Neural cell (in vitro differentiated cells): Measurements from ENCODE around the gene D2HGDH. TPM values are rescaled to one million over a fixed set of nuclear protein-coding genes. Genes with fewer than 3 reads are reported as not detected.

Experiments used
- H2AFZ ChIP-seq: fragments of 200-600, 300-800 bp; sonication (generic), shearing (Covaris generic); 2 replicates; pipeline ENCODE4 v1.6.0; 2014; ENCODE audit warnings: low read depth, mild to moderate bottlenecking, antibody characterized with exemption, low read length, moderate library complexity
- H3F3A ChIP-seq: fragments of 200-600 bp; shearing (Covaris generic); 2 replicates; pipeline ENCODE4 v1.6.1; 2016; ENCODE audit warnings: mild to moderate bottlenecking, moderate library complexity, mixed read lengths, antibody characterized with exemption, low read length; ENCODE audit not compliant: insufficient read depth, poor library complexity, severe bottlenecking
- H3K27ac ChIP-seq: fragments of 200-600, 300-800 bp; sonication (generic), shearing (Covaris generic); 2 replicates; pipeline ENCODE4 v1.5.1; 2014; ENCODE audit warnings: mild to moderate bottlenecking, low read length, moderate library complexity
- H3K27me3 ChIP-seq: fragments of 300-800, 200-600 bp; sonication (generic), shearing (Covaris generic); 2 replicates; pipeline ENCODE4 v1.6.0; 2014; ENCODE audit warnings: mild to moderate bottlenecking, low read depth, low read length, moderate library complexity; ENCODE audit not compliant: insufficient read depth
- H3K36me3 ChIP-seq: fragments of 300-800, 200-600 bp; sonication (generic), shearing (Covaris generic); 2 replicates; pipeline ENCODE4 v1.5.1; 2014; ENCODE audit warnings: mild to moderate bottlenecking, antibody characterized with exemption, low read length, moderate library complexity; ENCODE audit not compliant: insufficient read depth
- H3K4me2 ChIP-seq: fragments of 300-800, 200-600 bp; sonication (generic), shearing (Covaris generic); 2 replicates; pipeline ENCODE4 v1.6.0; 2014; ENCODE audit warnings: mild to moderate bottlenecking, low read length
- H3K4me3 ChIP-seq: fragments of 300-800, 200-600 bp; sonication (generic), shearing (Covaris generic); 2 replicates; pipeline ENCODE4 v1.5.1; 2014; ENCODE audit warnings: mild to moderate bottlenecking, low read length, moderate library complexity
- H3K79me2 ChIP-seq: fragments of 200-600 bp; shearing (Covaris generic); replicated peaks from 2 replicates; pipeline ENCODE4 v1.6.0; 2014; ENCODE audit warnings: mild to moderate bottlenecking, low read length, moderate library complexity; ENCODE audit not compliant: insufficient read depth
- H3K9ac ChIP-seq: fragments of 300-800, 200-600 bp; sonication (generic), shearing (Covaris generic); 2 replicates; pipeline ENCODE4 v1.6.1; 2016; ENCODE audit warnings: mild to moderate bottlenecking, low read length, mixed read lengths
- H3K9me2 ChIP-seq: fragments of 200-600 bp; shearing (Covaris generic); 2 replicates; pipeline ENCODE4 v1.6.1; 2016; ENCODE audit warnings: mild to moderate bottlenecking, low read length, mixed read lengths; ENCODE audit not compliant: insufficient read depth
- H3K9me3 ChIP-seq: fragments of 200-600, 300-800 bp; sonication (generic), shearing (Covaris generic); 2 replicates; pipeline ENCODE4 v1.6.1; 2016; ENCODE audit warnings: mild to moderate bottlenecking, mixed run types, low read length, moderate library complexity, mixed read lengths
- H4K20me1 ChIP-seq: fragments of 200-600 bp; shearing (Covaris generic); 2 replicates; pipeline ENCODE4 v1.6.1; 2016; ENCODE audit warnings: mild to moderate bottlenecking, mixed run types; ENCODE audit not compliant: insufficient read depth
- EP300 ChIP-seq: fragments of 450-650 bp; conservative IDR thresholded peaks from 2 replicates; pipeline ENCODE4 v1.6.1; 2014; ENCODE audit warnings: antibody characterized with exemption, mild to moderate bottlenecking, moderate library complexity; ENCODE audit not compliant: poor library complexity, severe bottlenecking
- EZH2 ChIP-seq: fragments of 200-600, 300-800 bp; shearing (Covaris generic), sonication (generic); IDR thresholded peaks from 2 replicates; pipeline ENCODE4 v1.6.1; 2014; ENCODE audit warnings: antibody characterized with exemption, low read length, borderline replicate concordance, mild to moderate bottlenecking; ENCODE audit not compliant: insufficient read depth, poor library complexity, severe bottlenecking
- MXI1 ChIP-seq: fragments of 450-650 bp; conservative IDR thresholded peaks from 2 replicates; pipeline ENCODE4 v1.6.1; 2014; ENCODE audit warnings: antibody characterized with exemption, mild to moderate bottlenecking; ENCODE audit not compliant: poor library complexity, severe bottlenecking
- POLR2AphosphoS5 ChIP-seq: IDR thresholded peaks from 2 replicates; pipeline ENCODE4 v1.6.1; 2012
- RAD21 ChIP-seq: fragments of 450-650 bp; conservative IDR thresholded peaks from 2 replicates; pipeline ENCODE4 v1.6.1; 2014; ENCODE audit warnings: antibody characterized with exemption, mild to moderate bottlenecking, moderate library complexity
- SMC3 ChIP-seq: fragments of 450-650 bp; conservative IDR thresholded peaks from 2 replicates; pipeline ENCODE4 v1.6.1; 2014; ENCODE audit warnings: antibody characterized with exemption, mild to moderate bottlenecking, moderate library complexity; ENCODE audit not compliant: poor library complexity
- TAF1 ChIP-seq: IDR thresholded peaks from 2 replicates; pipeline ENCODE4 v1.6.1; 2012; ENCODE audit warnings: low read depth
- polyA plus RNA-seq: library from polyadenylated mRNA; depleted of rRNA; stranded (reverse); fragments of >200 nt; gene quantifications from 2 replicates; pipeline ENCODE4 v1.2.3, GENCODE V29; 2014
- TF ChIP-seq, protein P1 (sequence below): IDR thresholded peaks from 2 replicates; pipeline ENCODE4 v1.6.1; 2012; ENCODE audit warnings: borderline replicate concordance
- TF ChIP-seq, protein P2 (sequence below): fragments of 450-650 bp; IDR thresholded peaks from 2 replicates; pipeline ENCODE4 v1.5.1; 2014; ENCODE audit warnings: antibody characterized with exemption, mild to moderate bottlenecking, moderate library complexity; ENCODE audit not compliant: poor library complexity, severe bottlenecking

Gene D2HGDH
- polyA plus RNA-seq, 1 donor from 2014 or later: 12.6 TPM

DNA sequence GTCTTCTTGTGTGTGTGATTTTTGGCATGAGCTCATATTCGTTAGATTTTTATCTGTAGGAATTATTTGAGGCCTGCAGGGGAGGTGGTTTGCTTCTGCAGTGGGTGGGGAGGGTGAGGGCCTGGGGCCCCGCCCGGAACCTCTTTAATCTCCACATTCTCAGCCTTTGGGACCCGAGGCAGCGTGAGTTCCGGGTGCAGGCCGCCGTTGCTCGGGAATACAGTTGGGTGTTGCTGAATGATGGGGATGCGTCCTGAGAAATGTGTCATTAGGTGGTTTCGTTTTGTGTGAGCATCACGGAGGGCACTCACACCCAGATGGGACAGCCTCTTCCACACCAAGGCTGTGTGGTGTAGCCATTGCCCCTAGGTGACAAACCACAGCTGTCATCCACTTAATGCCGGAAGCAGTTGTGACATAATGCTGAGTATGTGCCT lies 28.5 kb downstream of the D2HGDH start:
- Histone ChIP-seq H2AFZ (no peak overlapping the region), H3K9me2 (no peaks in the 10 kb centered on the region), H4K20me1 (no peaks in the 10 kb centered on the region), H3K4me3 (no peak overlapping the region), H3K36me3 (peaks cover 7% of the 10 kb centered on the region), H3K9ac (no peak overlapping the region), H3K9me3 (peaks cover 5% of the 10 kb centered on the region), H3K27ac (no peak overlapping the region), H3K79me2 (no peaks in the 10 kb centered on the region), H3K27me3 (no peaks in the 10 kb centered on the region), H3F3A (no peaks in the 10 kb centered on the region), H3K4me2 (no peak overlapping the region)
- TF ChIP-seq SMC3 (no peak), POLR2AphosphoS5 (no peak), MXI1 (no peak), EP300 (no peak), EZH2 (no peak), RAD21 (no peak), TAF1 (no peak)
- TF ChIP-seq, protein P1, sequence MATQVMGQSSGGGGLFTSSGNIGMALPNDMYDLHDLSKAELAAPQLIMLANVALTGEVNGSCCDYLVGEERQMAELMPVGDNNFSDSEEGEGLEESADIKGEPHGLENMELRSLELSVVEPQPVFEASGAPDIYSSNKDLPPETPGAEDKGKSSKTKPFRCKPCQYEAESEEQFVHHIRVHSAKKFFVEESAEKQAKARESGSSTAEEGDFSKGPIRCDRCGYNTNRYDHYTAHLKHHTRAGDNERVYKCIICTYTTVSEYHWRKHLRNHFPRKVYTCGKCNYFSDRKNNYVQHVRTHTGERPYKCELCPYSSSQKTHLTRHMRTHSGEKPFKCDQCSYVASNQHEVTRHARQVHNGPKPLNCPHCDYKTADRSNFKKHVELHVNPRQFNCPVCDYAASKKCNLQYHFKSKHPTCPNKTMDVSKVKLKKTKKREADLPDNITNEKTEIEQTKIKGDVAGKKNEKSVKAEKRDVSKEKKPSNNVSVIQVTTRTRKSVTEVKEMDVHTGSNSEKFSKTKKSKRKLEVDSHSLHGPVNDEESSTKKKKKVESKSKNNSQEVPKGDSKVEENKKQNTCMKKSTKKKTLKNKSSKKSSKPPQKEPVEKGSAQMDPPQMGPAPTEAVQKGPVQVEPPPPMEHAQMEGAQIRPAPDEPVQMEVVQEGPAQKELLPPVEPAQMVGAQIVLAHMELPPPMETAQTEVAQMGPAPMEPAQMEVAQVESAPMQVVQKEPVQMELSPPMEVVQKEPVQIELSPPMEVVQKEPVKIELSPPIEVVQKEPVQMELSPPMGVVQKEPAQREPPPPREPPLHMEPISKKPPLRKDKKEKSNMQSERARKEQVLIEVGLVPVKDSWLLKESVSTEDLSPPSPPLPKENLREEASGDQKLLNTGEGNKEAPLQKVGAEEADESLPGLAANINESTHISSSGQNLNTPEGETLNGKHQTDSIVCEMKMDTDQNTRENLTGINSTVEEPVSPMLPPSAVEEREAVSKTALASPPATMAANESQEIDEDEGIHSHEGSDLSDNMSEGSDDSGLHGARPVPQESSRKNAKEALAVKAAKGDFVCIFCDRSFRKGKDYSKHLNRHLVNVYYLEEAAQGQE: no peak
- TF ChIP-seq, protein P2, sequence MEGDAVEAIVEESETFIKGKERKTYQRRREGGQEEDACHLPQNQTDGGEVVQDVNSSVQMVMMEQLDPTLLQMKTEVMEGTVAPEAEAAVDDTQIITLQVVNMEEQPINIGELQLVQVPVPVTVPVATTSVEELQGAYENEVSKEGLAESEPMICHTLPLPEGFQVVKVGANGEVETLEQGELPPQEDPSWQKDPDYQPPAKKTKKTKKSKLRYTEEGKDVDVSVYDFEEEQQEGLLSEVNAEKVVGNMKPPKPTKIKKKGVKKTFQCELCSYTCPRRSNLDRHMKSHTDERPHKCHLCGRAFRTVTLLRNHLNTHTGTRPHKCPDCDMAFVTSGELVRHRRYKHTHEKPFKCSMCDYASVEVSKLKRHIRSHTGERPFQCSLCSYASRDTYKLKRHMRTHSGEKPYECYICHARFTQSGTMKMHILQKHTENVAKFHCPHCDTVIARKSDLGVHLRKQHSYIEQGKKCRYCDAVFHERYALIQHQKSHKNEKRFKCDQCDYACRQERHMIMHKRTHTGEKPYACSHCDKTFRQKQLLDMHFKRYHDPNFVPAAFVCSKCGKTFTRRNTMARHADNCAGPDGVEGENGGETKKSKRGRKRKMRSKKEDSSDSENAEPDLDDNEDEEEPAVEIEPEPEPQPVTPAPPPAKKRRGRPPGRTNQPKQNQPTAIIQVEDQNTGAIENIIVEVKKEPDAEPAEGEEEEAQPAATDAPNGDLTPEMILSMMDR: no peak

DNA sequence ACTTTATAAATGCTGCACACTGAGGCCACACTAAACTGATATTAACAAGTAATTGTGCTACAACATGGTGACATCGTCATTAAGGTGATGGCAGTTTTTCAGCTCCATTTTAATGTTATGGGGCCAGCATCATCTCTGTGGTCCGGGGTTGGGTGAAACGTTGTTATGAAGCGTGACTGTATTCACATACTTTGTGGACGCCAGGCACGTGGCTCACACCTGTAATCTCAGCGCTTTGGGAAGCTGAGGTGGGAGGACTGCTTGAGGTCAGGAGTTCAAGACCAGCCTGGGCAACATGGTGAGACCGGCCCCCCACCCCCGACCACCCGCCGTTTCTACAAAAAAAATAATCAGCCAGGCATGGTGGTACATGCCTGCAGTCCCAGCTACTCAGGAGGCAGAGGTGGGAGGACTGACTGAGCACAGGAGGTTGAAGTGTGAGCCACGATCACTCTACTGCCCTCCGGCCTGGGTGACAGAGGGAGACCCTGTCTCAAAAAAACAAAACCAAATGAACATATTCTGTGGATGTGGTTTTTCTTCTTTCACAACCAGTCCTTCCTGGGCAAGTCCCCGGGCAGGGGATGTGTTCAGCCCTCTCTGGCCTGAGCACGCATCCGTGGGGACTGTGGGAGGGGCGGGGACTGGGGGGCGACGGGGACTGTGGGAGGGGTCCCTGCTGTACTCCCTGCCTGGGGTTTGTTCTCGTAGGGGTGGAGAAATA lies 29.3 kb downstream of the D2HGDH start:
- no peaks in the 10 kb centered on the region for H3F3A ChIP-seq
- no peaks in the 10 kb centered on the region for H3K9me2 ChIP-seq
- TF ChIP-seq TAF1 (no peak), EZH2 (no peak), SMC3 (no peak), EP300 (no peak), MXI1 (no peak)
- TF ChIP-seq, protein P2: no peak
- peaks cover 5% of the 10 kb centered on the region for H3K9me3 ChIP-seq
- no peak overlapping the region for H3K4me2 ChIP-seq
- no peak overlapping the region for H3K27ac ChIP-seq
- H2AFZ ChIP-seq: no peak overlapping the region
- H4K20me1 ChIP-seq: no peaks in the 10 kb centered on the region
- no peaks in the 10 kb centered on the region for H3K27me3 ChIP-seq
- H3K36me3 ChIP-seq: peaks cover 7% of the 10 kb centered on the region
- H3K4me3 ChIP-seq: no peak overlapping the region
- no peaks in the 10 kb centered on the region for H3K79me2 ChIP-seq
- no peak overlapping the region for H3K9ac ChIP-seq
